HG03135 (cell line): ENCODE results near the gene PFDN4.

Experiments
- ATAC-seq: cut with Tn5 transposase; IDR thresholded peaks from one replicate; pipeline ENCODE4 v1.9.1; 2021; ENCODE audit warnings: mild to moderate bottlenecking, moderate library complexity; ENCODE audit not compliant: unreplicated experiment

Gene PFDN4

DNA sequence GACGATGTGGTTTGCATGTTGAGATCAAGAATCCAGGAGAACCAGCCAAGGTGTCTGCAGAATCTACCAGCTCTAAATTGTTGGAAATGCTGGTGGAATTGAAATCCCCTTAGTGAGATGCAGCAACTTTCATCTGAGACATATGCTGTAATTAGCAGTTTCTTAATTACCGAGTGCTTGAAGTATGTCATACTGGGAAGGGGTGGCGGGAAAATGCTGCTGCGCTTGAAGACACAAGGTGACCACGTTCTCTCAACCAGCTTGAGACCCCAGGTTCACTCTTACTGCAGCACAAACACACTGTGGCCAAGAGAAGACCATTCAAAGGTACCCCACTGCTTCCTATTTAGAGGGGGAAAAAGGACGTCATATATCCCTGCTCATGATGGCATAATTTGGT, 59.0 kb downstream of the PFDN4 start:
- ATAC-seq, result no peak

DNA sequence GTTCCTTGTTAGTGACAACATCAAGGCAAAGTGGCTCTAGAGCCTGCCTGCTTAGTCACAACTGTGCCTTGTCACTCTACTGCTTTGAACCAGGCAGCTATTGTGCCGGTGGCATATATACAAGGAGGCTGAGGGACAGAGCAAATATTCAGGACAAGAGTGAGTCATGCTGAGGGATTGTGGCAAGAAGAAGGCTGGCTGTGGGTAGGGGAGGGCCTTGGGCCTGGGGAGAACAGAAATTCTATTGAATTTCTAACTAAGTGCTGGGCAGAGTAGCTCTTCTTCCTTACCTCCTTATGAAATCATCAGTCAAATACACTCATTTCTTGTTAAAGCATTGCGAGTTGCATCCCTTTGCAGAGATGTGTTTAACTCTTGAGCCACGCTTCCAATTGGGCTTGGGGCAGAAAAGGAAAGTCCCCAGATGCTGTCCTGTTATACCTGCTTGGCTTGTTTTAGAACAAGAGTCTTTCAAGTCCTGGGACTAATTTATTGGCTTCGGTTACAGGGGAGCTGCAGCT, 59.7 kb downstream of the PFDN4 start:
- ATAC-seq, result no peak

DNA sequence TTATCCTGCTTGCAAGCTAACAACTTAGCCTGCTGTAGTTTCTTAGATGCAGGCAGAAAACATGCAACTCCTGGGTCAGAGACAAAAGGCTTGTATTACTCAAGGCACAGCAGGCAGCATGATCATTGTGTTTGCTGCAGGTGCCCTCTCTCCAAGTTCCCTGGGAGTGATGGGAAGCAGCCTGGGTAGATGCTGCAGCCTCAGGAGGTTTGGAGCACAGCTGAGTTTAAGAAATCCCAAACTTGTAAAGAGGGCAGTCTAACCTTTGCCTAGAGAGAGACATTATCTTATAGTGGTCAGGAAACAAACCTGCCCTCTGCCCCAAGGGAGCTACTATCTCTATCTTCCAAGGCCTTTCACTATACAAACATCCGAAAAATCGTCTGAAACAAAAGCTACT, 61.1 kb downstream of the PFDN4 start:
- ATAC-seq, result no peak
